ENCODE data around the gene CES1. TPM values are rescaled to one million over a fixed set of nuclear protein-coding genes. Genes with fewer than 3 reads are reported as not detected.
"Not testable (repeated sequence)": the region's sequence is repeated elsewhere in the genome, so short reads cannot be mapped to it uniquely, and the experiment has no call there.

The CES1 gene
- total RNA-seq, 1 donor from 2014 or later, result not detected

GRCh38 chr16:55790240-55790639 lies 42.7 kb downstream of the CES1 start:
- DNase-seq (ENCODE audit: low read depth); H3K27me3 ChIP-seq (ENCODE audit: control insufficient read depth, insufficient read depth, low read length): not testable (repeated sequence)

GRCh38 chr16:55782793-55783091 lies 50.2 kb downstream of the CES1 start:
- H3K27me3 ChIP-seq (ENCODE audit: control insufficient read depth, insufficient read depth, low read length); H3K36me3 ChIP-seq (ENCODE audit: control insufficient read depth, insufficient read depth, low read length); DNase-seq (ENCODE audit: low read depth); H3K4me3 ChIP-seq (ENCODE audit: low read depth, low read length): not testable (repeated sequence)

More at GRCh38 chr16:55790240-55790639, 42.7 kb downstream of the CES1 start:
- H3K4me3 ChIP-seq (ENCODE audit: low read depth, low read length); H3K36me3 ChIP-seq (ENCODE audit: control insufficient read depth, insufficient read depth, low read length): not testable (repeated sequence)

GRCh38 chr16:55782091-55782792 lies 50.7 kb downstream of the CES1 start:
- not testable (repeated sequence) for H3K4me3 ChIP-seq (ENCODE audit: low read depth, low read length); H3K27me3 ChIP-seq (ENCODE audit: control insufficient read depth, insufficient read depth, low read length); H3K36me3 ChIP-seq (ENCODE audit: control insufficient read depth, insufficient read depth, low read length); DNase-seq (ENCODE audit: low read depth)

- H3K36me3 ChIP-seq (ENCODE audit: control insufficient read depth, insufficient read depth, low read length); H3K27me3 ChIP-seq (ENCODE audit: control insufficient read depth, insufficient read depth, low read length); DNase-seq (ENCODE audit: low read depth); H3K4me3 ChIP-seq (ENCODE audit: low read depth, low read length): not testable (repeated sequence)
These were observed 51.4 kb downstream of the CES1 start for GRCh38 chr16:55781456-55781855.

GRCh38 chr16:55780095-55780407 lies 52.8 kb downstream of the CES1 start:
- H3K4me3 ChIP-seq (ENCODE audit: low read depth, low read length); H3K27me3 ChIP-seq (ENCODE audit: control insufficient read depth, insufficient read depth, low read length); DNase-seq (ENCODE audit: low read depth); H3K36me3 ChIP-seq (ENCODE audit: control insufficient read depth, insufficient read depth, low read length): not testable (repeated sequence)

- no peaks in the 10 kb centered on the region for H3K36me3 ChIP-seq (ENCODE audit: control insufficient read depth, insufficient read depth, low read length)
- no peak for DNase-seq (ENCODE audit: low read depth)
- no peak overlapping the region for H3K4me3 ChIP-seq (ENCODE audit: low read depth, low read length)
- no peak for TF ChIP-seq CTCF (IDR thresholded peaks at IDR 0.05; ENCODE audit: insufficient read depth, low read length, poor library complexity, severe bottlenecking)
- H3K27me3 ChIP-seq (ENCODE audit: control insufficient read depth, insufficient read depth, low read length), result no peaks in the 10 kb centered on the region
These were observed 53.3 kb downstream of the CES1 start for GRCh38 chr16:55779402-55780094.

GRCh38 chr16:55778757-55779156 lies 54.1 kb downstream of the CES1 start:
- no peak for DNase-seq (ENCODE audit: low read depth)
- Histone ChIP-seq H3K36me3 (ENCODE audit: control insufficient read depth, insufficient read depth, low read length) (no peaks in the 10 kb centered on the region), H3K27me3 (ENCODE audit: control insufficient read depth, insufficient read depth, low read length) (no peaks in the 10 kb centered on the region), H3K4me3 (ENCODE audit: low read depth, low read length) (no peak overlapping the region)
- TF ChIP-seq CTCF (IDR thresholded peaks at IDR 0.05; ENCODE audit: insufficient read depth, low read length, poor library complexity, severe bottlenecking), result no peak

GRCh38 chr16:55775857-55776256 lies 57.0 kb downstream of the CES1 start:
- H3K36me3 ChIP-seq (ENCODE audit: control insufficient read depth, insufficient read depth, low read length), result no peaks in the 10 kb centered on the region
- DNase-seq (ENCODE audit: low read depth), result no peak
- H3K4me3 ChIP-seq (ENCODE audit: low read depth, low read length), result no peak overlapping the region
- no peak for TF ChIP-seq CTCF (IDR thresholded peaks at IDR 0.05; ENCODE audit: insufficient read depth, low read length, poor library complexity, severe bottlenecking)
- no peaks in the 10 kb centered on the region for H3K27me3 ChIP-seq (ENCODE audit: control insufficient read depth, insufficient read depth, low read length)

Measured in kidney epithelial cell (primary cell).